Frontal cortex (tissue), 4 donors: ENCODE measurements around the gene FOXR2. TPM values are rescaled to one million over a fixed set of nuclear protein-coding genes. Genes with fewer than 3 reads are reported as not detected.

ENCODE experiments used
- DNase-seq, 2 donors: peaks; one replicate each; pipeline ENCODE4 v3.0.0; 2012; ENCODE audit warnings: low spot score in 2 of 2
- FAIRE-seq: peaks from 2 replicates; lab custom pipeline; 2012; peaks lifted over from hg19 to GRCh38; lab: Jason Lieb, UNC
- small RNA-seq: library from RNA; depleted of rRNA; stranded (forward); fragments of <200 nt; gene quantifications from one replicate; pipeline ENCODE3, GENCODE V24; 2014
- total RNA-seq: library from RNA; depleted of rRNA; stranded (reverse); fragments of >200 nt; gene quantifications from one replicate; pipeline ENCODE4 v1.2.3, GENCODE V29; 2014
- donor health status: control.
- donor health status: control.
- donor health status: control.

Gene FOXR2, protein sequence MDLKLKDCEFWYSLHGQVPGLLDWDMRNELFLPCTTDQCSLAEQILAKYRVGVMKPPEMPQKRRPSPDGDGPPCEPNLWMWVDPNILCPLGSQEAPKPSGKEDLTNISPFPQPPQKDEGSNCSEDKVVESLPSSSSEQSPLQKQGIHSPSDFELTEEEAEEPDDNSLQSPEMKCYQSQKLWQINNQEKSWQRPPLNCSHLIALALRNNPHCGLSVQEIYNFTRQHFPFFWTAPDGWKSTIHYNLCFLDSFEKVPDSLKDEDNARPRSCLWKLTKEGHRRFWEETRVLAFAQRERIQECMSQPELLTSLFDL
- under 0.01 TPM for total RNA-seq

DNA sequence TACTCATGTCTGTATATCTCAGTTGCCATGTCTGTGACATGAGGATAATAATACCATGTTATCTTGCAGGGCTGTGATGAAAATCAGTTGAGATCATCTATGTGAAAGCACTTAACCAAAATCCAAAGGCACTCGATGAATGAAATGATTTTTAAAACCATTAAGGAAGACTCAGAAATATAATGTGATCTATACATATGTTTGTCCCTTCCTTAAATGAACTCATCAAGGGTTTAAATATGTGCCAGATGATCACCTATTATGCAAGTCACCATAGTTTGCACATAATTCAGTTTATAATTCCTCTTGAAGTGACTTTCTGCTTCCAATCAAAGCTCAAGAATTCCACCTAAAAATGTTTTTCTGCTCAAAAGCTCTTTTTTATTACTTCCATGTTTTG, at the start of gene FOXR2:
FOXR2 (plus strand) TSS at position 301 of the 400 bp plus-strand sequence. CDS start 312 bp downstream, outside the sequence.
- no peak for DNase-seq
- no peak for FAIRE-seq

- FAIRE-seq (no peak), DNase-seq (no peak)
Measured at GRCh38 chrX:55579115-55579514, 44.1 kb upstream of the FOXR2 start.

GRCh38 chrX:55582447-55582846, 40.8 kb upstream of the FOXR2 start:
- FAIRE-seq (no peak), DNase-seq (no peak)

GRCh38 chrX:55593296-55593695, 29.9 kb upstream of the FOXR2 start:
- DNase-seq (no peak), FAIRE-seq (no peak)

- FAIRE-seq (no peak), DNase-seq (no peak)
Measured at GRCh38 chrX:55593756-55594257, 29.4 kb upstream of the FOXR2 start.

GRCh38 chrX:55598333-55598732, 24.9 kb upstream of the FOXR2 start:
- no peak for FAIRE-seq
- DNase-seq, result no peak

DNA sequence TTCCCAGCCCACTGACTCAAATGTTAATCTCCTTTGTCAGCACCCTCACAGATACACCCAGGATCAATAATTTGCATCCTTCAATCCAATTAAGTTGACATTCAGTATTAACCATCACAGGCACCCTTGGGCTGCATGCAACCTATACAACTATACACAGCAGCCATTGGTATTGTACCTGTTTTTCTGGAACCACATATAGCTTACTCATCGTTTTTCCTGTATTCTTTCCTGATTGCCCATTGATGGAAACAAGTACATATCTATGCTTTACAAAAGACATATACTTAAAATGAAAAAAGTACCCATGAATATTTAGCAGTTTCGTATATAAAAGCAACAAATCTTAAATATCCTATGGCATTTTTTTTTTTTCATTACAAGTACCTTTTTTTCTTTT, 3.7 kb upstream of the FOXR2 start:
- FAIRE-seq, result no peak
- no peak for DNase-seq

GRCh38 chrX:55624403-55624802, 1.2 kb downstream of the FOXR2 start:
- DNase-seq (no peak), FAIRE-seq (no peak)

DNA sequence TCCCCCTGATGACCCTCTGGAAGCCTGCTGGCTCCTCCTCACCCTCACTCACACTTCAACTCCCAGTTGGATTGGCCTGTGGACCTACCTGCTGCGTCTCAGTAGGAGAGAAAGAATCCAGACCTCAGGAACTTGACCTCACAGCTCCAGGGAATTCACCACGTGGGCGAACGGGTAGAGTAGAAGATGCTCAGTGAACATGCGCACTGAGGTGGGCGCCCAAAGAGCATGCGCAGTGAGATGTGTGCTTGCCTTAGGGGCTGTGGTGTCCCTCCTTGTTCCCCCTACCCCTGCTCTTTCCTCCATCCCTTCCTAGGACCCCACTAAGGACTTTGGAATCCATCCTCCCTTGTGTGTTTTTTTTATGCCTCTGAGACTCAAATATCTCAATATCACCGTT, 12.9 kb downstream of the FOXR2 start:
- no peak for FAIRE-seq
- DNase-seq, result no peak

DNA sequence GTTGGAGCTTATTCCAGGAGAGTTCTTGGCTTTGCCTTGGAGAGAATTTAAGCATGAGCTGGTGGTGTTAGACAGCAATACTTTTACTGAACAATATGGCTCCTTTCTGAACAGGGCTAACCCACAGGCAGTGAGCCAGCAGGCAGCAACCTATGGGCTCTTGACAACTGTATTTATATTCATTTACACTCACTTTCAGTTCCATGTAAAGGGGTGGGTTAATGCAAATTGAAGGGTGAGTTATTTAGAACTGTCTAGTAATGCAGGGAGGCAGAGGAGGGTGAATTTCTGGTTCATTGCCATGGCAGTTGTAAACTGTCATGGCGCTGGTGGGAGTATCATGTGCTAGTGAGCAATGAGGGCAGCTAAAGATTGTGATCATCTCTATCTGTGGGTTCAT, 15.7 kb downstream of the FOXR2 start:
- DNase-seq, result no peak
- FAIRE-seq, result no peak

GRCh38 chrX:55640854-55641253, 17.7 kb downstream of the FOXR2 start:
- DNase-seq (no peak), FAIRE-seq (no peak)

DNA sequence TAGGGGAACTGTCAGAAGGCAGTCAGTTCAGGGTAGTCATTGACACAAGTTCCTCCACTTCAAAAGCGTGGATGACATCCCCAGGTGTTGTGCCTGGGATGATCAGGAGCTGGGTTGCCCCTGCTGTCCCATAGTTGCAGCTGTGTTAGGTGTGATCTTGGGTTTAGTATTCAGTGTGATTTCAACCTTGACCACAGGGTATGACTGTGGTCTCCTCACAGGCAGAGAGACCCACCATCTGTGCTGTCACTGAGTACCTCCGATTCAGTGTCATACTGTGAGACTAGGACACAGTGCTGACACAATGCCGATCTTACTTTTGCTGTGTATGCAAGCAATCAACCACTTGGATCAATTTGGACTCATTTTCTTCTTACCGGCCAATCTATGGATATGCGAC, 25.2 kb downstream of the FOXR2 start:
- FAIRE-seq (no peak), DNase-seq (no peak)

GRCh38 chrX:55659931-55660330, 36.7 kb downstream of the FOXR2 start:
- no peak for FAIRE-seq
- DNase-seq, result no peak

GRCh38 chrX:55663584-55663983, 40.4 kb downstream of the FOXR2 start:
- no peak for FAIRE-seq
- no peak for DNase-seq

DNA sequence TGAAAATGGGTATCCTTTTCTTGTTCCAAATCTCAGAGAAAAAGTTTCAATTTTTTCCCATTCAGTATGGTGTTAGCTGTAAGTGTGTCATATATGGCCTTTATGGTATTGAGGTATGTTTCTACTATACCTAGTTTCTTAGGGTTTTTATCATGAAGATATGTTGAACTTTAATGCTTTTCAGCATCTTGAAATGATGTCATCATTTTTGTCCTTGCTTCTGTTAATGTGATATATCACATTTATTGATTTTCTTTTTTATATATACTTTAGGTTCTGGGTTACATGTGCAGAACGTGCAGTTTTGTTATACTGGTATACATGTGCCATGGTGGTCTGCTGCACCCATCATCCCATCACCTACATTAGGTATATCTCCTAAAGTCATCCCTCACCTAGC, 44.9 kb downstream of the FOXR2 start:
- DNase-seq, result no peak
- no peak for FAIRE-seq

Small RNAs within 50 kb of the gene (small RNA-seq; reads per million reads assigned to genes)
- not detected for gene RF00019

Other genes with a start within 250 kb of the FOXR2 start
- 119 TPM for gene MAGEH1, start 171.3 kb upstream of the FOXR2 start, total RNA-seq
- gene USP51, start 133.6 kb upstream of the FOXR2 start, total RNA-seq, result 4.5 TPM
- 77.0 TPM for gene RRAGB, start 94.3 kb downstream of the FOXR2 start, total RNA-seq